CD4-positive, alpha-beta memory T cell (primary cell): ENCODE measurements around the gene GPSM1. TPM values are rescaled to one million over a fixed set of nuclear protein-coding genes. Genes with fewer than 3 reads are reported as not detected.

Source experiments
- CTCF ChIA-PET: fragments of 350-600 bp; sonication (Branson Sonifier 250); formaldehyde crosslinking; loops from one replicate; lab custom pipeline; 2021; ENCODE audit warnings: inconsistent platforms; ENCODE audit not compliant: partially characterized antibody; lab: Charles Lee
- POLR2A ChIA-PET: fragments of 350-600 bp; sonication (Branson Sonifier 250); formaldehyde crosslinking; loops from one replicate; lab custom pipeline; 2021; ENCODE audit not compliant: partially characterized antibody; lab: Charles Lee
- DNase-seq, 5 donors: peaks; one replicate each; pipeline versions ENCODE4 v3.0.0 to v3.0.0-alpha.2; 2020 to 2022; ENCODE audit warnings: mixed read lengths in 1 of 5
- H3K27ac ChIP-seq: one replicate; pipeline ENCODE4 v1.7.0; 2013; ENCODE audit warnings: low read depth, low read length
- H3K27me3 ChIP-seq: 2 replicates; pipeline ENCODE4 v1.7.0; 2013; ENCODE audit warnings: mild to moderate bottlenecking, low read length, moderate library complexity; ENCODE audit not compliant: insufficient read depth
- H3K36me3 ChIP-seq: 2 replicates; pipeline ENCODE4 v1.7.0; 2013; ENCODE audit warnings: mild to moderate bottlenecking, low read length, moderate library complexity; ENCODE audit not compliant: insufficient read depth
- H3K4me1 ChIP-seq: 2 replicates; pipeline ENCODE4 v1.7.0; 2013; ENCODE audit warnings: mild to moderate bottlenecking, low read length, moderate library complexity; ENCODE audit not compliant: insufficient read depth
- H3K4me3 ChIP-seq, 2 donors: one replicate each; pipeline ENCODE4 v1.7.0; 2013; ENCODE audit warnings: low read length in 2 of 2, mild to moderate bottlenecking in 1 of 2
- H3K9me3 ChIP-seq, 2 donors: one replicate each; pipeline ENCODE4 v1.7.0; 2013; ENCODE audit warnings: low read length in 2 of 2, control low read depth in 1 of 2; ENCODE audit not compliant: control insufficient read depth in 1 of 2
- H3K27ac Mint-ChIP-seq, 7 donors: one replicate each; pipeline ENCODE4 v1.8.0; 2020 to 2021; ENCODE audit warnings: mixed read lengths in 7 of 7, mild to moderate bottlenecking in 6 of 7, inconsistent platforms in 3 of 7, moderate library complexity in 3 of 7
- H3K27me3 Mint-ChIP-seq, 2 donors: one replicate each; pipeline ENCODE4 v1.8.0; 2020 to 2021; ENCODE audit warnings: mixed read lengths in 2 of 2
- H3K36me3 Mint-ChIP-seq, 2 donors: one replicate each; pipeline ENCODE4 v1.8.0; 2020 to 2021; ENCODE audit warnings: mixed read lengths in 2 of 2, inconsistent platforms in 1 of 2, mild to moderate bottlenecking in 1 of 2
- H3K4me1 Mint-ChIP-seq, 4 donors: one replicate each; pipeline ENCODE4 v1.8.0; 2020 to 2021; ENCODE audit warnings: mixed read lengths in 4 of 4, mild to moderate bottlenecking in 1 of 4
- H3K4me3 Mint-ChIP-seq, 8 donors: one replicate each; pipeline ENCODE4 v1.8.0; 2020 to 2021; ENCODE audit warnings: mixed read lengths in 8 of 8, mild to moderate bottlenecking in 7 of 8, moderate library complexity in 6 of 8, inconsistent platforms in 3 of 8
- H3K9me3 Mint-ChIP-seq, 8 donors: one replicate each; pipeline ENCODE4 v1.8.0; 2020 to 2021; ENCODE audit warnings: mixed read lengths in 8 of 8, mild to moderate bottlenecking in 5 of 8, inconsistent platforms in 3 of 8, moderate library complexity in 1 of 8
- intact Hi-C: fragments of 100-400 bp; cut with micrococcal nuclease; formaldehyde crosslinking; loops from one replicate; pipeline ENCODE4 v1.15.1; 2023
- polyA plus RNA-seq, 2 donors: library from polyadenylated mRNA; unstranded; fragments of 300-500 nt; fragmentation: Illumina TruSeq; gene quantifications; one replicate each; pipeline ENCODE4 v1.2.3, GENCODE V29; 2021
- total RNA-seq, 2 experiments: library from RNA; stranded (reverse); gene quantifications; one replicate each; pipeline ENCODE4 v1.2.3, GENCODE V29; 2021

The GPSM1 gene
- total and polyA plus RNA-seq, 4 experiments from 2014 or later: 0.78 to 8.1 (median 4.6) TPM

DNA sequence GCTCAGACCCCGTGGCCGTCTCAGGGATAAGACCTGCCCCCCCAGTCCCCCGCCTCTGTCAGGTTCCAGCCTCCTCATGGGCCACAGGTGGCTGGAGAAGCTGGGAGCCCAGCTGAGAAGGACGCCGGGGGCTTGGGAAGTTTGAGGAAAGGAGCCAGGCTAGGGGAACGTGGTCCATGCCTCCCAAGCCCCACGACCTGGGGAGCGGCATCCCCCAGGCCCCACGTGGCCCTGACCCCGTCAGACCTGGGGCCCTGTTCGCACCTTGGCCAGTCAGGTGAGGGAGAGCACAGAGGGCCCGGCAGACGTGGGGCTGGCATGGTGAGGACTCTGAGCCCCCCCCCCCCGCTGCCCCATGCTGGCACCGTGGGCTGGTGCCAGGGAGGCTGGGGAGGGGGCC lies 3.7 kb downstream of the GPSM1 start:
- H3K9me3 Mint-ChIP-seq: no peaks in the 10 kb centered on the region
- H3K4me1 Mint-ChIP-seq: peaks cover 0 to 8% (median 3%) of the 10 kb centered on the region in 4 donors
- intact Hi-C loops: no loop called here
- no peaks in the 10 kb centered on the region for H3K9me3 ChIP-seq
- H3K27me3 ChIP-seq: no peaks in the 10 kb centered on the region
- no peaks in the 10 kb centered on the region for H3K27me3 Mint-ChIP-seq
- peaks cover 16% of the 10 kb centered on the region for H3K4me1 ChIP-seq
- no peak overlapping the region for H3K4me3 Mint-ChIP-seq
- POLR2A ChIA-PET: interaction anchor here (0.6 kb wide), 1 partner anchor 18 kb away, joined by 5 read pairs; no protein-coding TSS in a partner anchor
- no peak overlapping the region for H3K27ac Mint-ChIP-seq
- no peak overlapping the region for H3K27ac ChIP-seq
- CTCF ChIA-PET: no interaction called here
- no peaks in the 10 kb centered on the region for H3K36me3 ChIP-seq
- H3K4me3 ChIP-seq: no peak overlapping the region
- H3K36me3 Mint-ChIP-seq: no peaks in the 10 kb centered on the region
- DNase-seq: no peak

DNA sequence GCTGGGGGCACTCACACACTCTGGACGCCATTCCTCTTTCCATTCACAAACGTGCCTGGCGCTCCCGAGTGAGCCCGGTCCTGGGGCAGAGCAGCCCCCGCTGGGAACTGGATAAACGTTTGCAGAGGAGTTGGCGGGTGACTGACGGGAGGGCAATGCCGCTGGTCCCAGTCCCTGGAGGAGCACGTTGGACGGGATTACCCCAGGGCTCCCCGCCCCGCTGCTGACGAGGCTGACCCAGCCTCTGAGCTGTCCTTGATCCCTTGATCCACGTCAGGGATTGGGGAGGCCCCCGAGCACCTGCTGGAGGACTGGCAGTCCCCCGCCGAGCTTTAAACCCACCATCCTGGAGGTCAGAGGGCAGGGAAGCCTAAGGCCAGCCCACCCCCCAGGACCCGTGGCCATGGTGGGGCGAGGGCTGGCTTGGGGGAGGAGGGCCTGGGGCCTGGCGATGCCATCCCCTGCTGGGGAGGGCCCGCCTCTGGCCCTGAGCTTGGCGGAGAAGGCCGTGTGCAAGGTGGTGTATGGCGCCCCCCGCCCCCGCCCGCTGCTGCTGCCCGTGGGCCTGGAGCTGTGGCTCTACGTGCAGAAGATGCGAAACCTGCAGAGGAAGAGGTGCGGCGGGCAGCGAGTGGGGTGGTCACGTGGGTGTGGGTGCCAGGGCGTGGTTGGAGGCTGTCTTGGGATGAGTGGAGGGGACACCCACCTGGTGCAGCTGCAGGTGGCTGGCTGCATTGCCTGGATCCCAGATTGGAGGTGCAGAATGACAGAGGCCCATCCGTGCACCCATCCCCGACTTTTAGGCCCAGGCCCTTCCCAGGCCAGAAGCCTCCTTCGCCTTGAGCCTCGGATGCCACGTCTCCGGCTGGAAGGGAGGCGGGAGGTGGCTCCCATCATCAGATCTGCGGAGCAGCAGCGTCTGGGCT lies 4.5 kb downstream of the GPSM1 start:
- intact Hi-C loops: no loop called here

DNA sequence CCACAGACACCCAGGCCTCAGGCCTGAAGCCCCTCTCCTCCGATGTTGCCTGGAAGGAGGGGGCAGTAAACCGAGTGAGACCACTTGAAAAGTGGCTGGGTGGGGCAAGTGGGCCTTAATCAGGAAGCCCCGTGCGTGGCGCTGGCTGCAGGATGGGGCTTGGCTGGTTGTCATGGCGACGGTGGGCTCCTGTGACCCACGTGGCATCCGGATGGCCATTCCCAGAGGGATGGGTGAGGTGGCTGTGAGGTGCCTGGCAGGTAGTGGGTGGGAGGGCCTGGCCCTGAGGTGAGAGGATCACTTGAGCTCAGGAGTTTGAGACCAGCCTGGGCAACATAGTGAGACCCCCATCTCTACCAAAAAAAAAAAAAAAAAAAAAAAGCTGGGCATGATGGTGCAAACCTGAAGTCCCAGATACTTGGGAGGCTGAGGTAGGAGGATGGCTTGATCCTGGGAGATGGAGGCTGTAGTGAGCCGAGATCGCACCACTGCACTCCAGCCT lies 5.2 kb downstream of the GPSM1 start:
- Histone ChIP-seq H3K36me3 (no peaks in the 10 kb centered on the region), H3K27me3 (no peaks in the 10 kb centered on the region), H3K4me3 (no peak overlapping the region), H3K27ac (no peak overlapping the region), H3K9me3 (no peaks in the 10 kb centered on the region), H3K4me1 (peaks cover 12% of the 10 kb centered on the region)
- Mint-ChIP-seq H3K4me1 (peaks cover 0 to 8% (median 3%) of the 10 kb centered on the region in 4 donors), H3K27me3 (no peaks in the 10 kb centered on the region), H3K9me3 (no peaks in the 10 kb centered on the region), H3K27ac (no peak overlapping the region), H3K36me3 (no peaks in the 10 kb centered on the region), H3K4me3 (no peak overlapping the region)
- ChIA-PET POLR2A (no interaction called here), CTCF (no interaction called here)
- intact Hi-C loops: no loop called here
- DNase-seq: no peak

More for the DNA sequence above, 4.5 kb downstream of the GPSM1 start:
- Histone ChIP-seq H3K4me1 (peaks cover 15% of the 10 kb centered on the region), H3K9me3 (no peaks in the 10 kb centered on the region), H3K4me3 (no peak overlapping the region), H3K27me3 (no peaks in the 10 kb centered on the region), H3K36me3 (no peaks in the 10 kb centered on the region), H3K27ac (no peak overlapping the region)
- H3K9me3 Mint-ChIP-seq: no peaks in the 10 kb centered on the region
- H3K4me1 Mint-ChIP-seq: peaks cover 0 to 8% (median 3%) of the 10 kb centered on the region in 4 donors
- H3K27me3 Mint-ChIP-seq: no peaks in the 10 kb centered on the region
- H3K27ac Mint-ChIP-seq: no peak overlapping the region
- POLR2A ChIA-PET: no interaction called here
- H3K4me3 Mint-ChIP-seq: no peak overlapping the region
- CTCF ChIA-PET: no interaction called here
- no peaks in the 10 kb centered on the region for H3K36me3 Mint-ChIP-seq
- DNase-seq: no peak

DNA sequence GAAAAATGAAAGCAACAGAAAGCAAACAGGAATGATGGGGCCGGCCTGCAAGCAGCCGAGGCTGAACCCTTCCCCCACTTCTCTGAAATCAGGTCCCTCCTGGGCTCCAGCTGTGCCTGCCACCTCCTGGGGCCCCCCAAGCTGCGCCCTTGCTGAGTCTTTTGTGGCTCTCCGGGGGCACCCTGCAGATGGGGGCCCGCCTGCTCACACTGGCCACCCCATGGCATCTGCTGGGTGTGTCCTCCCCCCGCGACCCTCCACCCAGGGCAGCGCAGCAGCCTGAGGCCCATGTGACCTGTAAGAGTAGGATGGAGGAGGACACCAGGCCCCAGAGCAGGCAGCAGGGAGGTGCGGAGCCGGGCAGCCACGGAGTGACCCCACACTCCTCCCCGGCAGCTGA lies 5.7 kb downstream of the GPSM1 start:
- Mint-ChIP-seq H3K36me3 (no peaks in the 10 kb centered on the region), H3K9me3 (no peaks in the 10 kb centered on the region), H3K4me1 (peaks cover 0 to 8% (median 3%) of the 10 kb centered on the region in 4 donors), H3K27ac (no peak overlapping the region), H3K27me3 (no peaks in the 10 kb centered on the region), H3K4me3 (no peak overlapping the region)
- ChIA-PET CTCF (no interaction called here), POLR2A (no interaction called here)
- H3K27me3 ChIP-seq: no peaks in the 10 kb centered on the region
- DNase-seq: no peak
- peaks cover 11% of the 10 kb centered on the region for H3K4me1 ChIP-seq
- H3K36me3 ChIP-seq: no peaks in the 10 kb centered on the region
- H3K9me3 ChIP-seq: no peaks in the 10 kb centered on the region
- no peak overlapping the region for H3K27ac ChIP-seq
- H3K4me3 ChIP-seq: no peak overlapping the region
- intact Hi-C loops: no loop called here

DNA sequence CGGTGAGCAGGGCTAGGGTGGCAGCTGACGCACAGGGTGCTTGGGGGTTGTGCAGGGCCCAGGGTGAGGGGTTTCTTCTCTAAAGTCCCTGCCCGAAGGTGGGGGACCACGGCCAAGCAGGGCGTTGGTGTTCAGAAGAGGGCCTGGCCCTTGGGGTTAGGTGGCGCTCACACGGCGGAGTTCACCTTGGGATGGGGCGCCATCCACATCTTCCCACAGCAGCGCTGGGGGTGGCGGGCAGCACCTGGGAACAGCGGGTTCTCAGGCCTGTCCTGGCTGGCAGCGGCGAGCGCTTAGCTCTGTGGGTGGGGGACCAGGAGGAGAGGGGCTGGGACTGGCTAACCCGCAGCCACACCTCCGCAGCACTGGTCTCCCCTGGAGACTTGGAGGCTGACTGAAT lies 6.1 kb downstream of the GPSM1 start:
- no peak overlapping the region for H3K4me3 Mint-ChIP-seq
- Histone ChIP-seq H3K27ac (no peak overlapping the region), H3K4me1 (peaks cover 7% of the 10 kb centered on the region), H3K9me3 (no peaks in the 10 kb centered on the region), H3K36me3 (no peaks in the 10 kb centered on the region), H3K4me3 (no peak overlapping the region), H3K27me3 (no peaks in the 10 kb centered on the region)
- H3K9me3 Mint-ChIP-seq: no peaks in the 10 kb centered on the region
- peaks cover 0 to 6% (median 3%) of the 10 kb centered on the region in 4 donors for H3K4me1 Mint-ChIP-seq
- POLR2A ChIA-PET: no interaction called here
- no peaks in the 10 kb centered on the region for H3K36me3 Mint-ChIP-seq
- no peak for DNase-seq
- H3K27me3 Mint-ChIP-seq: no peaks in the 10 kb centered on the region
- CTCF ChIA-PET: no interaction called here
- intact Hi-C loops: no loop called here
- H3K27ac Mint-ChIP-seq: peak overlapping the region in 1 of 7 donors; percentile 25

DNA sequence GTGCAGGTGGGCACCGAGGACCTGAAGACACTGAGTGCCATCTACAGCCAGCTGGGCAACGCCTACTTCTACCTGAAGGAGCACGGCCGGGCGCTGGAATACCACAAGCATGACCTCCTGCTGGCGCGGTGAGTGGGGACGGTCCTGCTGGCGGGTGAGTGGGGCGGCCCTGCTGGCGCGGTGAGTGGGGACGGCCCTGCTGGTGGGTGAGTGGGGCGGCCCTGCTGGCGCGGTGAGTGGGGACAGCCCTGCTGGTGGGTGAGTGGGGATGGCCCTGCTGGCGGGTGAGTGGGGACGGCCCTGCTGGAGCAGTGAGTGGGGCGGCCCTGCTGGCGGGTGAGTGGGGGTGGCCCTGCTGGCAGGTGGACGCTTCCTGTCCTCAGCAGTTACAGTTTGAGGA lies 7.2 kb downstream of the GPSM1 start:
- Mint-ChIP-seq H3K4me3 (no peak overlapping the region), H3K4me1 (no peaks in the 10 kb centered on the region), H3K36me3 (no peaks in the 10 kb centered on the region), H3K9me3 (no peaks in the 10 kb centered on the region), H3K27ac (no peak overlapping the region), H3K27me3 (no peaks in the 10 kb centered on the region)
- Histone ChIP-seq H3K27me3 (no peaks in the 10 kb centered on the region), H3K27ac (no peak overlapping the region), H3K9me3 (no peaks in the 10 kb centered on the region), H3K4me3 (no peak overlapping the region), H3K4me1 (no peaks in the 10 kb centered on the region), H3K36me3 (no peaks in the 10 kb centered on the region)
- intact Hi-C loops: no loop called here
- no peak for DNase-seq
- POLR2A ChIA-PET: interaction anchor here (1.6 kb wide), 1 partner anchor 29 kb away, joined by 5 read pairs; the partner anchor contains the start of gene DNLZ
- CTCF ChIA-PET: no interaction called here

DNA sequence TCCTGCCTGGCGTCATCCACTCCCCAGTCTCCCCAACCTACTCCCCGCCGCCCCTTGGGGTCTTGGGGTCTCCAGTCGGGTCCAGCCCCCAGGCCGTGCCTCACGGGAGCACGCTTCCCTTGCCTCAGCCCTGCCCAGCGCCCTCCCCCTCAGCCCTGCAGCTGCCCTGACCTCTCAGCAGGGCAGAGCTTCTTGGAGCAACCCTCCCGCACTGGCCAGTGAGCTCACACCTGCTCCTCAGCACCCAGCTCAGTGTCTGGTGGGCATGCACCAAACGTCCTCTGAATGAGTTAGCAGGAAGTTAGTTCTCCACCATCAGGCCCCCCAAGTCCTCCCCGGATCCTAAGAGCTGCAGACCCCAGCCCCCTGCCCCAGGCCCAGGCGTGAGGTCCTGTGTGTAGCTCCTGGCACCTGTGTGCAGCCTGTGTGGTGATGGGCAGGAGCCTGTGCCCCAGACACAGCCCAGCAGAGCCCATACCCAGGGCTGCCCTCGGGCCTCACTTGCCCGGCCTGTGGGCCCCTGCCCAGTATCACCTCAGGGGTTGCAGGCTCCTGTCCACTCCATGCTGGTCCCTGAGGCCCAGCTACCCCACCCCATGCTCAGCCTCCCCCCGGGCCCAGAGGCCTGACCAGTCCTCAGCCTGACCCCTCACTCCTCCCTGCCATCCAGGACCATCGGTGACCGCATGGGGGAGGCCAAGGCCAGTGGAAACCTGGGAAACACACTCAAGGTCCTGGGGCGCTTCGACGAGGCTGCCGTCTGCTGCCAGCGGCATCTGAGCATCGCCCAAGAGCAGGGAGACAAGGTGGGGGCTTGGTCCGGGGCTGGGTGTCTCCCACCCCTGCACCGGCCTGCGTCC lies 8.2 kb downstream of the GPSM1 start:
- Histone ChIP-seq H3K9me3 (no peaks in the 10 kb centered on the region), H3K4me3 (no peak overlapping the region), H3K36me3 (no peaks in the 10 kb centered on the region), H3K27me3 (no peaks in the 10 kb centered on the region), H3K4me1 (no peaks in the 10 kb centered on the region), H3K27ac (no peak overlapping the region)
- Mint-ChIP-seq H3K9me3 (no peaks in the 10 kb centered on the region), H3K27me3 (no peaks in the 10 kb centered on the region), H3K4me1 (no peaks in the 10 kb centered on the region), H3K4me3 (no peak overlapping the region), H3K27ac (peak overlapping the region in 1 of 7 donors; percentile 30), H3K36me3 (peaks cover 0 to 2% of the 10 kb centered on the region in 2 donors)
- intact Hi-C loops: no loop called here
- POLR2A ChIA-PET: interaction anchor here (1.6 kb wide), 1 partner anchor 28 kb away, joined by 5 read pairs; the partner anchor contains the start of gene DNLZ
- no peak for DNase-seq
- CTCF ChIA-PET: no interaction called here
